Measurements from ENCODE around the gene TGIF1. TPM values are rescaled to one million over a fixed set of nuclear protein-coding genes. Genes with fewer than 3 reads are reported as not detected.

Gene TGIF1
- polyA plus RNA-seq, 1 donor from 2014 or later = 3.6 TPM

DNA sequence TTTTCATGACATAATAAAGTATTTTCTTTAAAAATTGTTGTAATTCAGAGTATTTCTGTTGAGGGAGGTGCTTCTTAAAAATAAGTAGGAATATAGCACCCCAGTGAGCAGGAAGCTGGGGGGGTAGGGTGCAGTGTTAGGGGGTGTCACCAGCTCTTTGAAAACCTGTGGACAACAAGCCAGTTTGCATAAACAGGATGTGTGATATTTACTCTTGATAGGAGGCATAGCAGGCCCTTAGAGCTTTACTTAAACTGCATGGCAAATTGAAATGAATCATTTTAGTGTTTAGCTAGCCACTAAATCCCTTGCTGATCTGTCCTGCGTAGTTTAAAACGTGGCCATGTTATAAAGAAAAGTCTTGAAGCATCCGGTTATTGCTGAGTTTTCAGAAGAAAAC is 8.4 kb downstream of the TGIF1 start:
- Histone ChIP-seq H3K36me3 (ENCODE audit: insufficient read depth, low read length) (peaks cover 4% of the 10 kb centered on the region), H3K9me2 (ENCODE audit: insufficient read depth, low read length) (no peaks in the 10 kb centered on the region), H3K79me2 (replicated peaks; ENCODE audit: insufficient read depth, low read length) (peaks cover 49% of the 10 kb centered on the region), H3K4me2 (ENCODE audit: low read length) (no peak overlapping the region), H3K9ac (ENCODE audit: low read length) (no peak overlapping the region), H3F3A (ENCODE audit: insufficient read depth, low read length, poor library complexity, severe bottlenecking) (no peaks in the 10 kb centered on the region), H3K27ac (ENCODE audit: low read length) (no peak overlapping the region), H3K4me3 (ENCODE audit: low read length) (no peak overlapping the region), H2AFZ (ENCODE audit: low read depth, low read length) (no peak overlapping the region), H3K9me3 (ENCODE audit: low read length) (no peaks in the 10 kb centered on the region), H4K20me1 (ENCODE audit: insufficient read depth) (no peaks in the 10 kb centered on the region), H3K27me3 (ENCODE audit: insufficient read depth, low read depth, low read length) (peaks cover 8% of the 10 kb centered on the region)
- no peak for TF ChIP-seq POLR2AphosphoS5 (IDR thresholded peaks at IDR 0.05)
- TF ChIP-seq, protein P1, sequence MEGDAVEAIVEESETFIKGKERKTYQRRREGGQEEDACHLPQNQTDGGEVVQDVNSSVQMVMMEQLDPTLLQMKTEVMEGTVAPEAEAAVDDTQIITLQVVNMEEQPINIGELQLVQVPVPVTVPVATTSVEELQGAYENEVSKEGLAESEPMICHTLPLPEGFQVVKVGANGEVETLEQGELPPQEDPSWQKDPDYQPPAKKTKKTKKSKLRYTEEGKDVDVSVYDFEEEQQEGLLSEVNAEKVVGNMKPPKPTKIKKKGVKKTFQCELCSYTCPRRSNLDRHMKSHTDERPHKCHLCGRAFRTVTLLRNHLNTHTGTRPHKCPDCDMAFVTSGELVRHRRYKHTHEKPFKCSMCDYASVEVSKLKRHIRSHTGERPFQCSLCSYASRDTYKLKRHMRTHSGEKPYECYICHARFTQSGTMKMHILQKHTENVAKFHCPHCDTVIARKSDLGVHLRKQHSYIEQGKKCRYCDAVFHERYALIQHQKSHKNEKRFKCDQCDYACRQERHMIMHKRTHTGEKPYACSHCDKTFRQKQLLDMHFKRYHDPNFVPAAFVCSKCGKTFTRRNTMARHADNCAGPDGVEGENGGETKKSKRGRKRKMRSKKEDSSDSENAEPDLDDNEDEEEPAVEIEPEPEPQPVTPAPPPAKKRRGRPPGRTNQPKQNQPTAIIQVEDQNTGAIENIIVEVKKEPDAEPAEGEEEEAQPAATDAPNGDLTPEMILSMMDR (IDR thresholded peaks at IDR 0.05; ENCODE audit: poor library complexity, severe bottlenecking) = no peak

DNA sequence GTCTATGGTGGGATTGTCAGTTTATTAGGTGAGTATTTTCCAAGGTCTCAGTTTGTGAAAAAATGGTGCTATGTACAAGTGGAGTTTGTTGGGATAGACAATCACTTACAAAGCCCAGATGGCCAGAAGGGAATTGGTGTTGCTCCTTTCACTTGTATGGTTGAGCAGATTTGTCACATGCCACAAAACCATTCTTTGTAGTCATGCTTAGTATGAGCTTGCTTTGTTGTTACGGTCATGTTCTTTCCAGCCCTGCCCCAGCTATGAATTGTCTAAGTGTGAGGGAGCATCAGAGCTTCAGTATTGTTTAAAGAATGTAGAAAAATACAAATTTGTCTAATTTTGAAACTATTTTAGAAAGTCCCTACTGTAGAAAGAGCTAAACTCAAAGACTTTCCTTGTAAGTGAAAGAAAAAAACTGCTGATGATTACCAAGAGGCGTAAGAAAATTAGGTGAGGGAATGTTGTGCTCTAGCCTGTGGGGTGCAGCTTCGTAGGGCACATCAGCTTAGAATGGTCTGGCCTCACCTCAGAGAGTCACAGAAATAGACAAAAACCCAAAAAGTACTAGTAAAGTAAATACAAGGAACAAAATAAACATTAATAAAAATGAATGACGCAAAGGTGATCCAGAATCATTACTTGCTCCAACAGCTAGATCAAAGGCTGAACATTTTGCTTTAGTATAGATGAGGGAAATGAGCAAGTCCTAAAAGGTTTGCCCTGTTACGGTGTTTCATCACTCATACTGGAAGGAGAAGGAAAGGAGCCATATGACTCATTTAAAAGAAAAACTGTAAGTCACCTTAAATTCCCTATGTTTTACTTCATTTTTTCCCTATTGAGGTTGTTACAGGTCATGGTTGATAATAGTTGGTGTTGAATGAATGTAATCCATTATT is 9.2 kb downstream of the TGIF1 start:
- Histone ChIP-seq H3K36me3 (ENCODE audit: insufficient read depth, low read length) (peaks cover 4% of the 10 kb centered on the region), H3K4me3 (ENCODE audit: low read length) (no peak overlapping the region), H3K27me3 (ENCODE audit: insufficient read depth, low read depth, low read length) (peaks cover under 1% of the 10 kb centered on the region), H3K27ac (ENCODE audit: low read length) (no peak overlapping the region), H3K4me2 (ENCODE audit: low read length) (no peak overlapping the region), H3K9ac (ENCODE audit: low read length) (no peak overlapping the region), H2AFZ (ENCODE audit: low read depth, low read length) (no peak overlapping the region), H3K9me2 (ENCODE audit: insufficient read depth, low read length) (no peaks in the 10 kb centered on the region), H3F3A (ENCODE audit: insufficient read depth, low read length, poor library complexity, severe bottlenecking) (no peaks in the 10 kb centered on the region), H3K79me2 (replicated peaks; ENCODE audit: insufficient read depth, low read length) (peaks cover 47% of the 10 kb centered on the region), H4K20me1 (ENCODE audit: insufficient read depth) (no peaks in the 10 kb centered on the region), H3K9me3 (ENCODE audit: low read length) (no peaks in the 10 kb centered on the region)
- TF ChIP-seq, protein P2, sequence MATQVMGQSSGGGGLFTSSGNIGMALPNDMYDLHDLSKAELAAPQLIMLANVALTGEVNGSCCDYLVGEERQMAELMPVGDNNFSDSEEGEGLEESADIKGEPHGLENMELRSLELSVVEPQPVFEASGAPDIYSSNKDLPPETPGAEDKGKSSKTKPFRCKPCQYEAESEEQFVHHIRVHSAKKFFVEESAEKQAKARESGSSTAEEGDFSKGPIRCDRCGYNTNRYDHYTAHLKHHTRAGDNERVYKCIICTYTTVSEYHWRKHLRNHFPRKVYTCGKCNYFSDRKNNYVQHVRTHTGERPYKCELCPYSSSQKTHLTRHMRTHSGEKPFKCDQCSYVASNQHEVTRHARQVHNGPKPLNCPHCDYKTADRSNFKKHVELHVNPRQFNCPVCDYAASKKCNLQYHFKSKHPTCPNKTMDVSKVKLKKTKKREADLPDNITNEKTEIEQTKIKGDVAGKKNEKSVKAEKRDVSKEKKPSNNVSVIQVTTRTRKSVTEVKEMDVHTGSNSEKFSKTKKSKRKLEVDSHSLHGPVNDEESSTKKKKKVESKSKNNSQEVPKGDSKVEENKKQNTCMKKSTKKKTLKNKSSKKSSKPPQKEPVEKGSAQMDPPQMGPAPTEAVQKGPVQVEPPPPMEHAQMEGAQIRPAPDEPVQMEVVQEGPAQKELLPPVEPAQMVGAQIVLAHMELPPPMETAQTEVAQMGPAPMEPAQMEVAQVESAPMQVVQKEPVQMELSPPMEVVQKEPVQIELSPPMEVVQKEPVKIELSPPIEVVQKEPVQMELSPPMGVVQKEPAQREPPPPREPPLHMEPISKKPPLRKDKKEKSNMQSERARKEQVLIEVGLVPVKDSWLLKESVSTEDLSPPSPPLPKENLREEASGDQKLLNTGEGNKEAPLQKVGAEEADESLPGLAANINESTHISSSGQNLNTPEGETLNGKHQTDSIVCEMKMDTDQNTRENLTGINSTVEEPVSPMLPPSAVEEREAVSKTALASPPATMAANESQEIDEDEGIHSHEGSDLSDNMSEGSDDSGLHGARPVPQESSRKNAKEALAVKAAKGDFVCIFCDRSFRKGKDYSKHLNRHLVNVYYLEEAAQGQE (IDR thresholded peaks at IDR 0.05; ENCODE audit: borderline replicate concordance) = no peak
- TF ChIP-seq, protein P1 (IDR thresholded peaks at IDR 0.05; ENCODE audit: poor library complexity, severe bottlenecking) = no peak
- TF ChIP-seq MXI1 (conservative IDR thresholded peaks at IDR 0.05; ENCODE audit: poor library complexity, severe bottlenecking) (no peak), EP300 (conservative IDR thresholded peaks at IDR 0.05; ENCODE audit: poor library complexity, severe bottlenecking) (no peak), SMC3 (conservative IDR thresholded peaks at IDR 0.05; ENCODE audit: poor library complexity) (no peak), EZH2 (IDR thresholded peaks at IDR 0.05; ENCODE audit: borderline replicate concordance, insufficient read depth, low read length, poor library complexity, severe bottlenecking) (no peak), TAF1 (IDR thresholded peaks at IDR 0.05; ENCODE audit: low read depth) (no peak), POLR2AphosphoS5 (IDR thresholded peaks at IDR 0.05) (no peak), RAD21 (conservative IDR thresholded peaks at IDR 0.05) (no peak)

Measured in neural cell (in vitro differentiated cells).